GM21737 (cell line): ENCODE data around the gene CST3.
"Not testable (repeated sequence)": the region's sequence is repeated elsewhere in the genome, so short reads cannot be mapped to it uniquely, and the experiment has no call there.

Source experiments
- ATAC-seq: cut with Tn5 transposase; IDR thresholded peaks from one replicate; pipeline ENCODE4 v1.9.1; 2021; ENCODE audit warnings: mild to moderate bottlenecking, moderate library complexity; ENCODE audit not compliant: unreplicated experiment

Gene CST3

DNA sequence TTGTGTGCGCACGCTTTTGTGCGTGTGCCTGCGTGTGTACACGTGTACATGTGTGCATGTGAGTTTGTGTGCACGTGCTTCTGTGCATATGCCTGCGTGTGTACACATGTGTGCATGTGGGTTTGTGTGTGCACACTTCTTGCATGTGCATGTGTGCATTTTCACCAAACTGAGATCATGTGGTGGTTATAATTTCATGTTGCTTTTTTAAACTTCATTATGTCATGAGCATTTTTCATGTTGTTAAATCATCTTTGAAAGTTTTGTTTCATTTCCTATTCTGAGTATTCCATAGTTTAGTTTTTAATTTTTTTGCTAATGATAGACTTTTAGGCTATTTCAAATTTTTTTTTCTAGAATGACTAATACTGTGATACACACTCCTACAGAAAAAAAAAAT lies 6.4 kb upstream of the CST3 start:
- ATAC-seq = no peak

DNA sequence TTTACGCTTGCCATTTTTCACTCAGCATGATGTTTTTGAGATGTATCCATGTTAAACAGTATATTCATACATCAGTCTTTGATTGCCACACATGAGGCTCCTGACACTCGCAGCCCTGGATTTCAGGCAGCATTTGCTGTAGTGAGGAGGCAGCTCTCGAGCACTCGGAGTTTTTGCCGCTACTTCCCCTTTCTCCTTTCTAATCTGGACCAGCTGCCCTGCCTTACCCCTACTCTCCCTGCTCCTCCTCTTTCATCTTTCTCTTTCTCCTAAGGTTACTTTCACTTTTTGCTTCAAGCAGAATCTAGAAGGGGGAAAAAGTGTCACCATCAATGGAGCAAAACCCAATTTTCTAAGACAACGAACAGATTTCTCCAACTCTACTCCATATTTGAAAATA lies 5.9 kb upstream of the CST3 start:
- ATAC-seq = no peak

DNA sequence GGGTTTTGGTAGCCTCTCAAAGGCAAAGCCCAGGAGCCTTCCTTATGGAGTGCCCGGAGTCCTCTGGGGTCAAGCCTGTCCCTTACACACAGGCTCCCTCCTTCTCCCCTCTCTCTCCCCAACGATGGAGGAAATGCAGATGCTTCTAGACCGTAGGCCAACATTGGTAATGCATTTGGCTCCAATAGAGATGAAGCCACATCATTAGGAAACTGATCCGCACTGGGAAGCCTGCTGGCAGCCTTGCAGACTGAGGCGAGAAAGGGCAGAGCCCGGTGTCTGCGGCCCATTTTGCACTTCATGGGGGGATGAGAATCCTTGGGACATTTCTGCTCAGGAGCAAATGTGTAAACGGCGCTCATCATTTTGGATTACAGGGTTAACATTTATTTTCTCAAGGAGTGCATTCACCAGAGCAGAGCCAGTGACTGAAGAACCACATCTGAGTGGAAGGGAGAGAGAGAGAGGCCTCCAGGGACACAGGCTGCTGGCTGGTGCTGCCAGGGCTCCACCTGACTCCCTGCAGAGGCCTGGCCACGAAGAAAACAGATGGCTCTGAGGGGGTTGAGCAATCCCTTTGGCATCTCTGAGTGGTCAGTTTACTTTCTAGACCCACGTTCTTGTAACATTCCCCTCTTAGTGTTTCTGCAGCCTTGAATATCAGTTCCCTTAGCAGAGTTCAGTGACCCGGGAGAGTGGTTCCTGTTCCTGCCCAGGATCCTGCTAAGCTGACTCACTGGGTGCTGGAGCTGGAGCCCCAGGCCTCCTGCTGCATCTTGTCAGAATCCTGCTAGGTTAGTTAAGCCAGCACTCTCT lies 4.4 kb upstream of the CST3 start:
- ATAC-seq = no peak

DNA sequence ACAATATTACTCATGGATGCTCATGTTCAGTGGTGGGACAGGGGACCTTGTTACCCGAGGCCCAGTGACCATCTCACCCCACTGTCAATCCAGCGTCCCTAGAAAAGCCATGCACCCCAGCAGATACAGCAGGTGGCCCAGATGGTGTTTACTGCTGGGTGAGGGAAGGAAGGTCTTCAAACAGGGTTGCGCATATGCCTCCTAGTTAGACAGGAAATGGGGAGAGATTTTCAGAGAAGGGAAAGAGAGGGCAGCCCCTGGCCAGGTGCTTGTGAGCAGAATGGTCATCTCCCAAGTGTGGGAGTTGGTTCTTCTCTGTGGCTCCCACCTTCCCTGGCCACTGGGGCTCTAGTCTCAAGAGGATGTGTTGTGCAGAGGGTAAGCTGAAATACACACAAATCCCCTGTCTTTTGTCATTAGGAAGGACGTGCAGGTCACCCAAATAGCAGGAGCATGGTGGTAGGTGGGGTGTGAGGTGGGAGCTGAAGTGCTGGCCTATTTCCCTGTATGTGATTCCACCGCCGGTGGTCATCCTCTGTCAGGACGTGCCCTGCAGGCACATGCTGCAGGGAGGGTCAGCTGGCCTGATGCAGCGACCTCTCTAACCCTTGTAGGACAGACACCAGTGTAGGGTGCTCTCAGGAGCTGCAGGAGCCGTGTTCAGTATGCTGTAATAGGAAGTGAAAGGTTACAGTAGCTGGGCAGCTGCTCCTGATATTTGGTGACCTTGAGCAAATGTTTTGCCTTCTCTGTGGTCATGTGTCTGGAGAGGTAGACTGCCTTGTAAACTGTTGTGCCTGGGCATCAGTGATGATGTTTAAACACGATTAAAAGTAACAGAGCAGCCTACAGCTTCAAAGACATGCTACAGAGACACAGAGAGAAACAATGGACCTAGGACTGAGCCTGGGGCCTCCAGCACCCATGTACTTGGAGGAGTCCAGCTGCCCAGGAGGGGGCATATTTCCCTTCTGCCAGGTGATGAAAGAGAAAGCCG lies 3.2 kb upstream of the CST3 start:
- ATAC-seq = no peak

DNA sequence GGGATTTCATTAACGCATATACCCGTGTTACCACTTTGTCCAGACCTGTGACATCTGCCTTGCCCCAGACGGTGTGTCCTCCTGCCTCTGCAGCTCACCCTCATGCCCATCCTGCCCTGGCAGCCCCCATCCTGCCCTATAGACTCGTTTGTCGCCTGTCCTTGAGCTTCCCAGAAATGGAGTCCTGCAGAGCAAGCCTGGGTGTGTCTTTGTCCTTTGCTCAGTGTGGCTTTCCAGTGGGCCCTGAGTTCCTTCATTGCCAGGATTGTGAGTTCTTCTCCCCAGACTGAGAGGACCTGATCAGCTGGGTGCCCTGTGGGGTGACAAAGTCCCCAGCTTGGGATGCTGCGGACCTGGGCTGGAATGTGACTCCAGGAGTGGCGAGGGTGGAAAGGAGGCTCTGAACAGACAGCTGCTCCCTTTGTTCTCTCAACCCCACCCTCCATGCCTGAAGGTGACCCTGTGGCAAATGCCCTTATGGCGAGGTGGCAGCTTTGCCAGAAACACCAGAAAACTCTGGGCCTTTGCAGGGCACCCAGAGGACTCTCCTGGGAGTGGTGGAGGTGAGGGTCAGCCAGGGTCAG lies 2.4 kb upstream of the CST3 start:
- no peak for ATAC-seq

DNA sequence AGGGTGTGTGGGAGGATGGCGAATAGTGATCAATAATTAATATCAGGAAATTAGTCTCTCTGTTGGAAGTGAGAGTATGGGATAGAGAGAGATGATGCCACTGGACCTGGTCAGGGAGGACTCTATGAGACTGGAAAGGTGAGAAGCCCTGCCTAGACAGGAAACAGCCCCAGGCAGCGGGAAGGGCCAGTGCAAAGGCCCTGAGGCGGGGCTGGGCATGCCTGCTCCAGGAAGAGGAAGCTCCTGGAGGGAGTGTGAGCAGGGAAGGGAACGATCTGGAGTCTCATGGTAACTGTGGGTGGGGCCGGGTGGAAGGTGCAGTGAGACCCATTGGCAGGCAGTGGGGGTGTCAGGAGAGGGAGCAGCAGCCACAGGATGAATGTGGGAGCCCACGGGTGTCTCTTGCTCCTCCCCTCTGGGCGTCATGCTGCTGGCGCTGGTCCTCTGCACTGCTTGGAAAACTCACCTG lies 1.8 kb upstream of the CST3 start:
- no peak for ATAC-seq

DNA sequence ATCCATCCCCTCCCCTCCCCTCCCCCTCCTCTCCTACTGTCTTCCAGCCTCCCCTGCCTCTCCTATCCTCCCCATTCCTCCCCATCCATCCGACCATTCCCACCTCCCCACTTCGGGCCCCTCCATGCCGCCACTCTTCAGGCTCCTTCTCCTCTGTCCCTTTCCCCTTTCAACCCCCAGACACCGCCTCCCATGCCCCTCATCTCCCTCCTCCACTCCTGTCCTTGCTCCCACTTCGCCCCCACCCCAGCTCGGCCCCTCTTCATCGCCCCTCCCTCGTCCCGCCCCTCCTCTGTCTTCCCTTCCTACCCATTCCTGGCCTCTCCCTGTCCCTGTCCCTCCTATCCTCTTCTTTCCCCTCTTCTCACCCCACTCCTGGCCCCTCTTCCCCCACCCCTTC lies 554 bp upstream of the CST3 start:
- ATAC-seq = no peak

DNA sequence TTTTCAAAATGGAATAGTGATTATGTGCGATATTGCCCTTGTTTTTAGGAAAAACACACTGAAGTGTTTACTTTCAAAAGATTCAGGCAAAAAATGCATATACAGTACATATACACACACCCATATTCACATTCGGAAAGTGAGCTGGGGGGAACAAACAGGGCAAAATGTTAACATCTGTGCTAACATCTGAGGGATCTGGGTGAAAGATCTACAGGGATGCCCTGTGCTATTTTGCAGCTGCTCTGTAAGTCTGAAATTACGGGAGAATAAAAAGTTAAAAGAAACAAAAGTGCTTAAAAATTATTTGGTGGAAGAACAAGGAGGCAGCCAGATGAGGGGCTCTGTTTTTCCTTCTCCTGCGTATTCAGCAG lies 860 bp downstream of the CST3 start:
- ATAC-seq = no peak

DNA sequence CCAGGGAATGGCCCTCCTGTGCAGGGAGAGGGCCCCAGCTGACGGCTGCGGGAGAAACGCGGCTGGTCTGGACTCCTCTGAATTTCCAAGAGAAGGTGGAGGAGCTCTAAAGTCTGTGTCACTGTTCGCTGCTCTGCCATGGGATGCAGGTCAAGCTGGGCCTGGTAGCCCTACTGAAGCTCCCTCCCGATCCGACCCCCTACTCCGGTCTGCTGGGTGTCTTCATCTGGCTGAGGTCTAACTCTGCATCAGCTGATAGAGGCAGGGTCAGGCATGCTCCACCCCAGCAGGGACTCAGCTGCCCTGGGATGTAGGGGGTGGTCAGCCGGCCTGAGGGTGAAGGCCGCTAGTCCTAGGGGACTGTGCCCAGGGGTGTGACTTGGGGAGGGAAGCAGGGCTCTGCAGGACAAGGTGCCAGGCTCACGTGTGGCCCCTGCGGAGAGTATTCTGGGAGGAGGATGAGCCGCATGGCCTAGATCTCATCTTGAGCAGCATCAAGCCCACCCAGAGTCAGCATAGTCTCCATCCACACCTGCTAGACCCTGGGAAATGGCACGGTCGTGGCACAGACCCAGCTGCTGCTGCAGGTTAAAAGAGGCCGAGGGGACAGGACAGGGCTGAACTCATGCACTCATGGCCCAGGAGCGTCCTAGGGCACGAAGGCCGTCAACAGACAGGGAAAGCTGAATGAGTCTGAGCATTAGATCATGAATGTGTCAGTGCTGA lies 1.4 kb downstream of the CST3 start:
- ATAC-seq = no peak

DNA sequence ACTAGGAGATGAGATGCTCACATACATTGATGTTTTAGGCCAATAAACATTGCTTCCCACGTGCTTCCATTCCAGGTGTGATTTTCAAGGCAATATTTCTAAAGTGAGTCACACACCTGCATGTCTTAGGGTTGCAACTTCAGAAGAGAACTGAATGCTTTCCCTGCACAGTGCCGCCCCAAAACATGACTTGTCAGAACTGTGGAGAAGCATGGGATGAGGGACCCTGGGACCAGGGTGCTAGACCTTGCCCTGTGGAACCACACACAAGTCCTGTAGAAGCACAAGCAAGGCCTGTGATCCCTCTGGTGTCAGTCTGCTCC lies 2.0 kb downstream of the CST3 start:
- not testable (repeated sequence) for ATAC-seq

DNA sequence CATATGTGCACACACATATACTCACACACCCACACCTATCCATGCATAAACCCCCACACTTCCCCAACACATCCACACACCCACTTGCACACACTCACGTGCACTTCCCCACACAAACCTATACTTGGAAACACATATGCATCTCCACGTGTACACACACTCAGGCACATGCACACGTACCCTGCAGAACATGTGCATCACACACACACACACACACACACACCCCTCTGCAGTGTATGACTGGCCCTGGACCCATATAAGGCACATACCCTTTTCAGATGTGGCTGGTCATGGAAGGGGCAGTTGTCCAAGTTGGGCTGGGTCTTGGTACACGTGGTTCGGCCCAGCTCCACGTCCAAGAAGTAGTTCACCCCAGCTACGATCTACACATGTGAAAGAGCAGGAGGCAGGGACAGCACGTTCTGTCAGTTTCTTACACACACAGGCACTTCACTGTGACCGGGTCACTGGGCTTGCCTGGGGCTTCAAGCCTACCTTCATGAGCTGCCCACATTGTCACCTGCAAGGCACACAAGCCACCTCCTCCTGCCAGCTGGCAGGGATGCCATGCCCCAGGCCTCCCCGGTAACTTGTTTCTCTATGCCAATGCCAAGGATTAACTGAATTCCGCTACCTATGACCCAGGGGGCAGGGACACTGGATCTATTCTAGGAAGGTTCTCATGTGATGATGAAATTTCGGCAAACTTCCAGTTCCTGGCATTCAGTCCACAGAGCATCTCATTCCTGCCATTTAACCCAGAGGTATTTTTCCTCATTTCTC lies 2.6 kb downstream of the CST3 start:
- no peak for ATAC-seq

DNA sequence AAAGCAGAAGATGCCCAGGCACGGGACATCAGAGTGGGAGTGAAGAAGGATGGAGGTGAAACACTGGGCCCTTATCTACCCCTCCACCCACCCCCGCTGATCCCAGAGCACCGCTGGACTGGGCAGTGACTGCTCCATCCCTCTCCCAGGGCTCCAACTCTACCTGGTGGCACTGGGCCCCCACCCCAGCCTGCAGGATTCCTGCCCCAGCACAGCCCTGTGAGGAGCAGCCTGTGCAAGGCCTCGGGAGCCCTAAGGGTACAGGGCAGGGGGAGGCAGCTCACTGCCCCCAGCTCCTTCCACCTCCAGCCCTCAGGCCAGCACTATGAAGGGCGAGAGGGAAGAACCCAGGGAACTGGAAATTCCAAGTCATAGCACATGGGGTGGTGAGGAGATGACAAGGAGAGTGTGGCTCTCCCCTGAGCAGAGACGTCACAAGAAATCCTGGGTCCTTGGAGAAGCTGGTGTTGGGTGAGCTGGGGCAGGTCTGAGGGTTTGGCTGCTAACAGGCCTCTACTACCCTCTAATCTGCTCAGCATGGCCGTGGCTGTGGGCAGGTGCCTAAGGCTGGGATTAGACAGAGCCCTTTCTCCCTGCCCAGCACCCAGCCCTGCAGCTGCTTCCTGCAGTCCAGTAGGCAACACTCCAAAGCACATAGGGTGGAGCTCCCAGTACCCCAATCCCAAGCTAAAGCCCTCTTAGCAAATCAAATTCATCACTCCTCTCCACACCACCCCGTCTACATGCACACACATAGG lies 3.5 kb downstream of the CST3 start:
- ATAC-seq = no peak

DNA sequence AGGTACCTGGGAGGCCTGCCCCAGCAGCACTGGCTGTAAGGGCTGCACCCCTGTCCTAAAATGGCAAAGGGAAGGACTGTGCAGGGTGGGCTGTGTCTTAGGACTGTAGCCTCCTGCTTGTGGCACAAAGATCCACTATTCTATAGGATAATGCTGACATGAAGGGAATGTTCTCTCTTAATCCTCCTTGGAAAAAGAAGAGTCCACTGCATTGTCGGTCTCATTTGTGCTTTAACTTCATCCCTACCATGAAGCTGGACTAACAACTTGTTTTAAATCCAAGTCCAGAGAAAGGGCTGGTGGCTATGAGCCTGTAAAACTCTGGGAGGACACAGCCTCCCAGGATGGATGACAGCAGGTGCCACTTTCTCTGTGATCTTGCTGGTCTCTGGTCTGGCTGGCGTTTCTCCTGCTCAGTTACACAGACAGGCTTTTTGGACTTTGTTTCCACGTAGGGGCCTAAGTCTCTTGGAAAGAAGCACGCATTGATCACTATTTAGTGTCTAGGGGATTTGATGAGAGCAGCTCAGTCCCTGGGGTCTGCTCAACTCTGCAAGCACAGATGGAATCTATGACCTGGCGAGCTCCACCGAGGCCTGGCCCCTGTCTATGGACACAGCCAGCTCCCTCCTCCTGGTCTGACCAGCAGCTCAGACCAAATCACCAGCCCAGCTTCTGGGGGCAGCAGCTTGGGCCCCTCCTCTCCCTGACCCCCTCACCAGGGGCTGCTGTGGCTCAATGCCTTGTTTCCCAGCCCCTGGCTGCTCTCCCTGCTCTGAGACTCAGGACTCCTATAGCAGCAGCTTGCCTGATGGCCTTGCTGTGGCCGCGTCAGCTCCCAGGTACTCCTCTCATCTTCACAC lies 4.8 kb downstream of the CST3 start:
- no peak for ATAC-seq

DNA sequence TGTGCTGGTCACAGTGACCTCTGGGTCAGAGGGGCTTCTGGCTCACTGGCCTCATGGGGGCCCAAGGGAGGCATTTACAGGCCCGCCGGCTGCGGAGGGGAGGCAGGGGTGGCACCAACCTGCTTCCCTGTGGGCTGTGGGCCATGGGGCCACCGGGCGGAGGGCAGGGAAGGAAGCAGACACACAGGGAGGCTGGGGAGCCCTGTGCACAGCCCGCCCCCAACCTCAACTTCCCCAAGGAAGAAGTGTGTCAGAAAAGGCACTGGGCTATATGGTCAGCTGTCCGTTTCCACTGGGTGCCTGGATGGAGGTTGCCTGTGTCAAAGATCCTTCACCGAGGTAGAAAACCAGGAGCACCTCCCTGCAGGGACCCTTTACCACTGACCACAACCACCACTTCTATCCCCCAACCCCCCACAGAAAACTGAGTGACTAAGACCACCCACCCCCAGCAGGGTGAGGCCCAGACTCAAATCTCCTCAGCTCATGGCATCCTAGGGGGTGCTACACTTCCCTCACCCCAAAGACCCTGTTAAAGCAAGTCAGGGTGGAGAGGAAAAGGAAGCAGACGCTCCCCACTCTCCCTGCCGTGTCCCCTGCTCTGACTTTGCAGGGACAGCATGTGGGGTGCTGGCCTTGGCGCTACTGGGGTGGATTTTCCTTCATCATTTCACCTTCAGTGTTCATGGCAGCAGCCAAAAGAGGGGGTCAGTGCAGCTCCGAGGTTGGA lies 5.6 kb downstream of the CST3 start:
- ATAC-seq = no peak

DNA sequence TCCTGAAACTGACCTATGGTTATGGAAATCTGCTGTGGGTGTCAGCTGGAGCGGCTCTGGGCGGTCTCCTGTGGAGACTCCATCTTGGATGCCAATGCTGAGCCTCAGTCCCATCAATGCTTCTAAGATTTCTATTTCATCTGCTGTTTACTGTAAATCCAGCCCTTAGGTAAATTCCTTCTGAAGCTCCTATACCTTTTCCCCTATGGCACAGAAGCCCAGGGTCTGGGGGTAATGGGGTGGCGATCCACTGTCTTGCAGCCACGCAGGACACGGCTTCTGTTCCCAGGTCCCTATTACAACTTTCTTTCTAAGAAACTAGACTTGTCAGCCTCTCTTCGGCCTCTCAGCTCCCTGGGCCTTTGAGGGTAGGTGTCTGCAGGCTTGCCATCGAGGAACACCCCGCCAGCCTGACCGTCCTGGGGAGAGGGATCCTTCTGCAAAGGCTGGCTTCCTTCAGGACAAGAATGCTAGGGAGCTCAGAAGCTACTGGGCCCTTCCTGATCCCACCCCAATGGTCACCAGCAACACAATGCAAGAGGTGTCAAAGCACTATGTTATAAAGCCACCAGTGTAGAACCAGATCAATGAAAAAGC lies 6.4 kb downstream of the CST3 start:
- ATAC-seq = no peak

DNA sequence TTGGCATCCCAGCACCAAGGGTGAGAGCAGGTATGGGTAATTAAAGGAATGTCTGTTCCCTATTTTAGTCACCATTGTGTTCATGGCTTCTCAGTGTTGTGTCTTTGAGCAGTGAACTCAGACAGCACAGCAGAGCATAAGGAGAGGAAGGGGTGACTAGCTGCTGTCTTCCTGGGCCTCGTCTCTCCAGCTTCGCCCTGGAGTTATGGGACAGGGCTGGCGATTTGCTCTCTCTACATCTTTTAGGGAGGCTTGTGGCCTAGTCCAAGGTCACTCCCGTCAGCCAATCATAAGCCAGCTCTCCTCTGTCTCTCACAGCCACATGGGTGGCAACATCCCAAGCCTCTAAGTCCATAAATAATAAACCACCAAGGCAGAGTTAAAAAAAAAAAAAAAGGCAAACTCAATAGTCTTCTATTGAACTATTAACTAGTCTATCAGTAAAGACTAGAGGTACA lies 7.3 kb downstream of the CST3 start:
- ATAC-seq = no peak
